WI38 (cell line): Measurements from ENCODE around the gene NPY5R.

Experiments used
- H3K4me3 ChIP-seq: 2 replicates; pipeline ENCODE4 v1.5.1; 2011; ENCODE audit warnings: low read depth, mild to moderate bottlenecking, control low read depth, low read length
- CTCF ChIP-seq: IDR thresholded peaks from 2 replicates; pipeline ENCODE4 v1.5.1; 2012; ENCODE audit warnings: low read depth, mild to moderate bottlenecking, control low read depth, low read length

The NPY5R gene

GRCh38 chr4:163356104-163356503 lies 12.4 kb downstream of the NPY5R start:
- TF ChIP-seq CTCF, result no peak
- no peak overlapping the region for H3K4me3 ChIP-seq

GRCh38 chr4:163367651-163368050 lies 24.0 kb downstream of the NPY5R start:
- no peak overlapping the region for H3K4me3 ChIP-seq
- TF ChIP-seq CTCF, result no peak

GRCh38 chr4:163372029-163372428 lies 28.3 kb downstream of the NPY5R start:
- no peak overlapping the region for H3K4me3 ChIP-seq
- no peak for TF ChIP-seq CTCF

- TF ChIP-seq CTCF, result no peak
Observed at GRCh38 chr4:163378661-163379060, 35.0 kb downstream of the NPY5R start.

GRCh38 chr4:163380703-163381102 lies 37.0 kb downstream of the NPY5R start:
- H3K4me3 ChIP-seq, result no peak overlapping the region
- TF ChIP-seq CTCF, result no peak

More at GRCh38 chr4:163378661-163379060, 35.0 kb downstream of the NPY5R start:
- H3K4me3 ChIP-seq, result no peak overlapping the region

- TF ChIP-seq CTCF, result no peak
- H3K4me3 ChIP-seq, result no peak overlapping the region
Observed at GRCh38 chr4:163382178-163382869, 38.6 kb downstream of the NPY5R start.

- TF ChIP-seq CTCF, result no peak
- no peak overlapping the region for H3K4me3 ChIP-seq
Observed at GRCh38 chr4:163384434-163384833, 40.7 kb downstream of the NPY5R start.
